Prostate gland (tissue), 2 donors: ENCODE measurements around the gene CNTNAP2. TPM values are rescaled to one million over a fixed set of nuclear protein-coding genes. Genes with fewer than 3 reads are reported as not detected.

Experiments
- DNase-seq: peaks from one replicate; pipeline ENCODE4 v3.0.0-alpha.2; 2019; ENCODE audit warnings: low spot score
- H3K27ac ChIP-seq, 2 donors: fragments of 200-600 bp; sonication (generic); 2 replicates each; pipeline ENCODE4 v1.5.1; 2017 to 2019
- H3K27me3 ChIP-seq: fragments of 200-600 bp; sonication (generic); replicated peaks from 2 replicates; pipeline ENCODE4 v1.5.1; 2019; ENCODE audit not compliant: insufficient read depth
- H3K36me3 ChIP-seq, 2 donors: fragments of 200-600 bp; sonication (generic); 1 replicate in 1 of 2; 2 replicates in 1 of 2; pipeline versions ENCODE4 v1.5.1 to v1.8.1; 2017 to 2019
- H3K4me1 ChIP-seq: fragments of 200-600 bp; sonication (generic); replicated peaks from 2 replicates; pipeline ENCODE4 v1.5.1; 2019
- H3K4me3 ChIP-seq, 2 donors: fragments of 200-600 bp; sonication (generic); 2 replicates each; pipeline ENCODE4 v1.5.1; 2017 to 2019
- H3K9me3 ChIP-seq: fragments of 200-600 bp; sonication (generic); 2 replicates; pipeline ENCODE4 v1.5.1; 2017
- POLR2A ChIP-seq: fragments of 450-650 bp; IDR thresholded peaks from one replicate; pipeline ENCODE4 v1.6.1; 2016; ENCODE audit warnings: antibody characterized with exemption, mild to moderate bottlenecking
- POLR2AphosphoS5 ChIP-seq: sonication (generic); formaldehyde crosslinking; IDR thresholded peaks from one replicate; pipeline ENCODE4 v1.6.1; 2017; ENCODE audit warnings: antibody characterized with exemption
- WGBS: methylation state at CpG from one replicate; pipeline ENCODE4 v1.1.5; 2018; 5-methylcytosine and 5-hydroxymethylcytosine counted together
- intact Hi-C: fragments of 100-400 bp; cut with DNase I; formaldehyde crosslinking; loops from one replicate; pipeline ENCODE4 v1.14.2; 2022
- total RNA-seq, 2 donors: library from RNA; depleted of rRNA; stranded (reverse); fragments of >200 nt; gene quantifications; one replicate each; pipeline ENCODE4 v1.1.0, GENCODE V29; 2016
- TF ChIP-seq, protein P1 (sequence below), 4 experiments: fragments of 200-600 bp in 2 of 4; fragments of 450-650 bp in 2 of 4; sonication (generic) in 2 of 4; IDR thresholded peaks; 1 replicate in 3 of 4; 2 replicates in 1 of 4; pipeline ENCODE4 v1.5.1; 2016 to 2019; ENCODE audit warnings: antibody characterized with exemption in 4 of 4, mild to moderate bottlenecking in 2 of 4, moderate library complexity in 2 of 4

Gene CNTNAP2
- total RNA-seq, 2 donors from 2014 or later, result 10.6 to 43.7 TPM

- Histone ChIP-seq H3K36me3 (no peaks in the 10 kb centered on the region), H3K27me3 (no peaks in the 10 kb centered on the region), H3K4me1 (no peaks in the 10 kb centered on the region), H3K4me3 (no peak overlapping the region), H3K9me3 (no peaks in the 10 kb centered on the region), H3K27ac (no peak overlapping the region)
- TF ChIP-seq, protein P1, sequence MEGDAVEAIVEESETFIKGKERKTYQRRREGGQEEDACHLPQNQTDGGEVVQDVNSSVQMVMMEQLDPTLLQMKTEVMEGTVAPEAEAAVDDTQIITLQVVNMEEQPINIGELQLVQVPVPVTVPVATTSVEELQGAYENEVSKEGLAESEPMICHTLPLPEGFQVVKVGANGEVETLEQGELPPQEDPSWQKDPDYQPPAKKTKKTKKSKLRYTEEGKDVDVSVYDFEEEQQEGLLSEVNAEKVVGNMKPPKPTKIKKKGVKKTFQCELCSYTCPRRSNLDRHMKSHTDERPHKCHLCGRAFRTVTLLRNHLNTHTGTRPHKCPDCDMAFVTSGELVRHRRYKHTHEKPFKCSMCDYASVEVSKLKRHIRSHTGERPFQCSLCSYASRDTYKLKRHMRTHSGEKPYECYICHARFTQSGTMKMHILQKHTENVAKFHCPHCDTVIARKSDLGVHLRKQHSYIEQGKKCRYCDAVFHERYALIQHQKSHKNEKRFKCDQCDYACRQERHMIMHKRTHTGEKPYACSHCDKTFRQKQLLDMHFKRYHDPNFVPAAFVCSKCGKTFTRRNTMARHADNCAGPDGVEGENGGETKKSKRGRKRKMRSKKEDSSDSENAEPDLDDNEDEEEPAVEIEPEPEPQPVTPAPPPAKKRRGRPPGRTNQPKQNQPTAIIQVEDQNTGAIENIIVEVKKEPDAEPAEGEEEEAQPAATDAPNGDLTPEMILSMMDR (IDR thresholded peaks at IDR 0.05), result no peak
- TF ChIP-seq POLR2A (no peak), POLR2AphosphoS5 (no peak)
- intact Hi-C loops, result no loop called here
- 68% methylated on average over 3 of the region's 3 CpGs for WGBS
- no peak for DNase-seq
These were observed 1534.4 kb downstream of the CNTNAP2 start for GRCh38 chr7:147650991-147651390.

DNA sequence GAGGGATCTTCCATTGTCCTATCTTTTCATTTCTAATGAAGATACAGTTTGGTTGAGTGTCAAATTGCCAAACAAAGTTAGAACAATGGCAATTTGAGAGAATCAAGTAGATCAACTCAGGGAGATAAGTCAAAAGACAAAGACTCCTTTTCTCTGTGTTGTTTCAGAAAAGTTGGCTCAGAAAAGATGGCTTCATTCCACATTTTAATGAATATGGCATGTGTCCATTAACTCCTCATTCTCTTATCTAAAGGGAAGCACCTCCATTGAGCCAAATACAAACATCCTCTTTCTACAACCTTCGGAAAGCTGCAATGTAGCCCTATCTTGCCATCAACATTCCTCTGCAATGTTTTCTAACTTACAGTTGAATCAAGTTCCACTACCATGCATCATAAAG is 1535.0 kb downstream of the CNTNAP2 start:
- Histone ChIP-seq H3K27ac (no peak overlapping the region), H3K9me3 (no peaks in the 10 kb centered on the region), H3K4me3 (no peak overlapping the region), H3K36me3 (no peaks in the 10 kb centered on the region), H3K27me3 (no peaks in the 10 kb centered on the region), H3K4me1 (no peaks in the 10 kb centered on the region)
- TF ChIP-seq POLR2AphosphoS5, result no peak
- intact Hi-C loops, result no loop called here
- 39% methylated on average over 1 of the region's 1 CpG for WGBS
- no peak for DNase-seq

- H3K4me3 ChIP-seq, result no peak overlapping the region
- no peaks in the 10 kb centered on the region for H3K9me3 ChIP-seq
- DNase-seq, result no peak
- H3K4me1 ChIP-seq, result no peaks in the 10 kb centered on the region
- H3K27ac ChIP-seq, result no peak overlapping the region
- intact Hi-C loops, result no loop called here
- H3K27me3 ChIP-seq, result no peaks in the 10 kb centered on the region
- WGBS, result 47% methylated on average over 3 of the region's 3 CpGs
- TF ChIP-seq POLR2A (no peak), POLR2AphosphoS5 (no peak)
- TF ChIP-seq, protein P1 (IDR thresholded peaks at IDR 0.05), result no peak
- H3K36me3 ChIP-seq, result no peaks in the 10 kb centered on the region
These were observed 1536.9 kb downstream of the CNTNAP2 start for GRCh38 chr7:147653456-147653855.

DNA sequence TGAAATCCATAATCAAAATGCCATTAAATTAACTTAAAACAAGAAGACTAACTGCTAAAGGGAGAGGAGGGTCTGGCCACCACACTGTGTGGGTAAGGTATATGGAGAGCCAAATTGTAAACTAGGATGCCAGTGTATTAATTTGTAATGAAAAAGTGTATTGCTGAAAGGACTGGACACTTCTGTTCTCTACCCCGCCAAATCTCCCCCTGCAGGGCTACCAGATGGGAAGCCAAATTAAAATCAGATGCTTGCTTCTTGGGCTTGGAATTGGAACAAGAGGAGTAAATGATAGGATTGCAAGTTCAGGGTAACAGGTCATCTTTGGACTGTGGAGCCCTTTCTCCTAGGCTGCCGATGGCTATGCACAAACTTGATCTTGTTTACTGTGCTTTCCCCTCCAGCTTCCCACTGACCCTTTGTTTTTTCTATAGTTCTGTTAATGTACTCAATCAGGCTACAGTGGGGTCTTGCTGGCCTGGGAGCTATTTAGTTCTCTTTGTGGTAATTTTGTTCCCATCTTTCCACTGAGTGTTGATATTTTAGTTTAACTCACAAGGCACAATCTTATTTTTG is 1541.9 kb downstream of the CNTNAP2 start:
- intact Hi-C loops, result no loop called here
- TF ChIP-seq POLR2A (no peak), POLR2AphosphoS5 (no peak)
- TF ChIP-seq, protein P1 (IDR thresholded peaks at IDR 0.05), result no peak
- 76% methylated on average over 2 of the region's 2 CpGs for WGBS

GRCh38 chr7:147659036-147659995 is 1542.7 kb downstream of the CNTNAP2 start:
- DNase-seq, result no peak
- H3K27me3 ChIP-seq, result no peaks in the 10 kb centered on the region
- intact Hi-C loops, result no loop called here
- no peaks in the 10 kb centered on the region for H3K9me3 ChIP-seq
- TF ChIP-seq, protein P1 (IDR thresholded peaks at IDR 0.05), result no peak
- TF ChIP-seq POLR2AphosphoS5 (no peak), POLR2A (no peak)
- 86% methylated on average over 4 of the region's 4 CpGs for WGBS
- no peaks in the 10 kb centered on the region for H3K4me1 ChIP-seq
- no peak overlapping the region for H3K4me3 ChIP-seq
- no peak overlapping the region for H3K27ac ChIP-seq
- no peaks in the 10 kb centered on the region for H3K36me3 ChIP-seq

More for the DNA sequence above, 1541.9 kb downstream of the CNTNAP2 start:
- Histone ChIP-seq H3K36me3 (no peaks in the 10 kb centered on the region), H3K4me1 (no peaks in the 10 kb centered on the region), H3K4me3 (no peak overlapping the region), H3K27me3 (no peaks in the 10 kb centered on the region), H3K27ac (no peak overlapping the region), H3K9me3 (no peaks in the 10 kb centered on the region)
- no peak for DNase-seq
